Measurements from ENCODE around the gene PHF3.

Gene PHF3

GRCh38 chr6:63644668-63645326, 9.2 kb downstream of the PHF3 start:
- no peak for DNase-seq (ENCODE audit: low read depth)
- TF ChIP-seq CTCF (IDR thresholded peaks at IDR 0.05; ENCODE audit: insufficient read depth, low read depth, low read length, missing control alignments) = no peak
- no peak overlapping the region for H3K4me3 ChIP-seq (ENCODE audit: low read depth, low read length)

- DNase-seq (ENCODE audit: low read depth) = no peak
Observed at GRCh38 chr6:63649269-63649668, 13.7 kb downstream of the PHF3 start.

GRCh38 chr6:63649847-63650265, 14.3 kb downstream of the PHF3 start:
- DNase-seq (ENCODE audit: low read depth) = no peak
- no peak overlapping the region for H3K4me3 ChIP-seq (ENCODE audit: low read depth, low read length)
- no peak for TF ChIP-seq CTCF (IDR thresholded peaks at IDR 0.05; ENCODE audit: insufficient read depth, low read depth, low read length, missing control alignments)

More at GRCh38 chr6:63649269-63649668, 13.7 kb downstream of the PHF3 start:
- H3K4me3 ChIP-seq (ENCODE audit: low read depth, low read length) = no peak overlapping the region
- TF ChIP-seq CTCF (IDR thresholded peaks at IDR 0.05; ENCODE audit: insufficient read depth, low read depth, low read length, missing control alignments) = no peak

GRCh38 chr6:63652980-63653379, 17.4 kb downstream of the PHF3 start:
- TF ChIP-seq CTCF (IDR thresholded peaks at IDR 0.05; ENCODE audit: insufficient read depth, low read depth, low read length, missing control alignments) = no peak
- H3K4me3 ChIP-seq (ENCODE audit: low read depth, low read length) = no peak overlapping the region
- no peak for DNase-seq (ENCODE audit: low read depth)

- no peak overlapping the region for H3K4me3 ChIP-seq (ENCODE audit: low read depth, low read length)
- TF ChIP-seq CTCF (IDR thresholded peaks at IDR 0.05; ENCODE audit: insufficient read depth, low read depth, low read length, missing control alignments) = no peak
- DNase-seq (ENCODE audit: low read depth) = no peak
Observed at GRCh38 chr6:63660757-63661156, 25.2 kb downstream of the PHF3 start.

GRCh38 chr6:63661769-63662168, 26.2 kb downstream of the PHF3 start:
- no peak for TF ChIP-seq CTCF (IDR thresholded peaks at IDR 0.05; ENCODE audit: insufficient read depth, low read depth, low read length, missing control alignments)
- DNase-seq (ENCODE audit: low read depth) = no peak
- no peak overlapping the region for H3K4me3 ChIP-seq (ENCODE audit: low read depth, low read length)
